Measurements from ENCODE around the gene RHOF. TPM values are rescaled to one million over a fixed set of nuclear protein-coding genes. Genes with fewer than 3 reads are reported as not detected.

Gene RHOF
- total RNA-seq, 4 donors from 2014 or later, result 22.8 to 105 (median 69.9) TPM

DNA sequence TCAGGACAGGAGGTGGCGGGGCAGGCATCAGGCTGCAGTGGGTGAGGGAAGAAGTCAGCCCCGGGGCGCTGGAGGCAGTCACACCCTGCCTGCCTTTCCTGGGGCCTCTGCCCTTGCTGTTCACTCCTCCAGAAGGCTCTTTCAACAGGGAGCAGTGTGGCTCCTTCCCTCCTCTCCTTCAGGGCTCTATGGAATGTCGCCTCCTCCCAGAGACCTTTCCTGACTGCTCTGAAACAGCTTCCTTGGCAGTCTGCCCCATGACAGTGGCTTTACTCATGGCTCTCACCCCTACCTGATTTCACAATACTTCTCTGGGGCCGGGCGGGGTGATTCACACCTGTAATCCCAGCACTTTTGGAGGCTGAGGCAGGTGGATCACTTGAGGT is 7.1 kb downstream of the RHOF start:
- peak overlapping the region; percentile 54 to 67 (median 65) for H3K27ac ChIP-seq
- WGBS, 2 donors, result 48 to 70% methylated on average over 4 to 6 of the region's 6 CpGs
- DNase-seq, result peak; percentile 80 to 86

DNA sequence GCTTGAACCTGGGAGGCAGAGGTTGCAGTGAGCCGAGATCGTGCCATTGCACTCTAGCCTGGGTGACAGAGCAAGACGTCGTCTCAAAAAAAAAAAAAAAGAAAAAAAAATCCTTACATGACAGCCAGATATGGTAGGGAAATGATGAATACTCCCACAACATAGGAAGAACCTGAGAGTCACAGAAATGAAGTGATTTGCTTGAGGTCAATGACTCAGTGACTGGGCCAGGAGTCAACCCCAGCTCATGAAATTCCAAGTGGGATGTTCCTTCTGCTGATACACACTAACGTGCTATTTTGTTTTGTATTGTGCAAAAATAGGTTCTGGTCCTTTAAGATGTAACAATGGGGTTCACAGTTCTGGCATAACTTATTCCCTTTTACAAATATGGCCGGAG is 9.0 kb downstream of the RHOF start:
- Histone ChIP-seq H3K36me3 (no peaks in the 10 kb centered on the region), H3K27ac (no peak overlapping the region), H3K4me3 (replicated peaks in 1 of 3) (no peak overlapping the region), H3K9me3 (no peaks in the 10 kb centered on the region), H3K27me3 (no peaks in the 10 kb centered on the region), H3K4me1 (peaks cover 28 to 43% of the 10 kb centered on the region in 2 donors)
- intact Hi-C loops (cut with DNase I), result no loop called here
- 54 to 74% methylated on average over 6 of the region's 6 CpGs for WGBS, 2 donors
- DNase-seq, result no peak
- no peak for TF ChIP-seq POLR2A (IDR thresholded peaks at IDR 0.05)
- TF ChIP-seq, protein P1, sequence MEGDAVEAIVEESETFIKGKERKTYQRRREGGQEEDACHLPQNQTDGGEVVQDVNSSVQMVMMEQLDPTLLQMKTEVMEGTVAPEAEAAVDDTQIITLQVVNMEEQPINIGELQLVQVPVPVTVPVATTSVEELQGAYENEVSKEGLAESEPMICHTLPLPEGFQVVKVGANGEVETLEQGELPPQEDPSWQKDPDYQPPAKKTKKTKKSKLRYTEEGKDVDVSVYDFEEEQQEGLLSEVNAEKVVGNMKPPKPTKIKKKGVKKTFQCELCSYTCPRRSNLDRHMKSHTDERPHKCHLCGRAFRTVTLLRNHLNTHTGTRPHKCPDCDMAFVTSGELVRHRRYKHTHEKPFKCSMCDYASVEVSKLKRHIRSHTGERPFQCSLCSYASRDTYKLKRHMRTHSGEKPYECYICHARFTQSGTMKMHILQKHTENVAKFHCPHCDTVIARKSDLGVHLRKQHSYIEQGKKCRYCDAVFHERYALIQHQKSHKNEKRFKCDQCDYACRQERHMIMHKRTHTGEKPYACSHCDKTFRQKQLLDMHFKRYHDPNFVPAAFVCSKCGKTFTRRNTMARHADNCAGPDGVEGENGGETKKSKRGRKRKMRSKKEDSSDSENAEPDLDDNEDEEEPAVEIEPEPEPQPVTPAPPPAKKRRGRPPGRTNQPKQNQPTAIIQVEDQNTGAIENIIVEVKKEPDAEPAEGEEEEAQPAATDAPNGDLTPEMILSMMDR (IDR thresholded peaks at IDR 0.05), result no peak

More for the DNA sequence above, 7.1 kb downstream of the RHOF start:
- no peak for TF ChIP-seq POLR2A (IDR thresholded peaks at IDR 0.05)
- TF ChIP-seq, protein P1 (IDR thresholded peaks at IDR 0.05), result no peak
- intact Hi-C loops (cut with DNase I), result no loop called here
- Histone ChIP-seq H3K4me1 (peaks cover 26 to 47% of the 10 kb centered on the region in 2 donors), H3K36me3 (no peaks in the 10 kb centered on the region), H3K27me3 (no peaks in the 10 kb centered on the region), H3K9me3 (no peaks in the 10 kb centered on the region), H3K4me3 (replicated peaks in 1 of 3) (no peak overlapping the region)

GRCh38 chr12:121783766-121784165 is 9.7 kb downstream of the RHOF start:
- TF ChIP-seq POLR2A (IDR thresholded peaks at IDR 0.05), result no peak
- TF ChIP-seq, protein P1 (IDR thresholded peaks at IDR 0.05), result no peak

GRCh38 chr12:121781998-121782979 is 11.2 kb downstream of the RHOF start:
- peak overlapping the region; percentile 15 to 74 (median 73) for H3K27ac ChIP-seq
- H3K36me3 ChIP-seq, result no peaks in the 10 kb centered on the region
- H3K4me1 ChIP-seq, result peaks cover 26 to 40% of the 10 kb centered on the region in 2 donors
- WGBS, 2 donors, result 35 to 46% methylated on average over 14 of the region's 14 CpGs
- no peak overlapping the region for H3K4me3 ChIP-seq (replicated peaks in 1 of 3)
- H3K27me3 ChIP-seq, result no peaks in the 10 kb centered on the region
- TF ChIP-seq, protein P1 (IDR thresholded peaks at IDR 0.05), result no peak
- TF ChIP-seq POLR2A (IDR thresholded peaks at IDR 0.05), result no peak
- intact Hi-C loops (cut with DNase I), result no loop called here
- DNase-seq, result peak in 1 of 2 donors; percentile 23
- H3K9me3 ChIP-seq, result no peaks in the 10 kb centered on the region

More at GRCh38 chr12:121783766-121784165, 9.7 kb downstream of the RHOF start:
- intact Hi-C loops (cut with DNase I), result no loop called here
- Histone ChIP-seq H3K27ac (no peak overlapping the region), H3K4me3 (replicated peaks in 1 of 3) (no peak overlapping the region), H3K27me3 (no peaks in the 10 kb centered on the region), H3K4me1 (peaks cover 28 to 43% of the 10 kb centered on the region in 2 donors), H3K36me3 (no peaks in the 10 kb centered on the region), H3K9me3 (no peaks in the 10 kb centered on the region)
- DNase-seq, result no peak
- 84 to 93% methylated on average over 6 of the region's 6 CpGs for WGBS, 2 donors

DNA sequence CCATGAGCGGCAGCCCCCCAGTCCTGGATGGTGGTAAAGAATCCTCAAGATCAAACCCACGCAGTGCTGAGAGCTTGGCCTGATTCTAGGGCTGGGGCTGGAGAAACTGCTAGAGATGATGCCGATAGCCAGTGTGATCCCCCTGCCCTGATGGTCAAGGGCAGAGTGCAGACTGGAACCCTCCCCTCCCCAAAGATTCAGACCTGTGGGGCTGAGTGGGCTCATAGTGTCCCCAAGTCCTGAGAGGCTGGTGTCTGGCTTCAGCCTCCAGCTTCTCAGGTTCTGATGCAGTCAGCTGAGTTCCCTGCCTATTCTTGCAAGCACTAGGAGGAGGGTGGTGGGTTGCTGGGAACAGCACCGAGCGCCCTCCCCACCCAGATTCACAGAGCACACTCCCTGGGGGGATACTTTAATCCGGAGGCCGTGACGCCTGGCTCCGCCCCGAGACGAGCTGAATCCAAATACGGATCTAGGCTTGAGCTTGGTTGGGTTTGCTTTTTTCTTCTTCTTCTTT is 11.9 kb downstream of the RHOF start:
- H3K9me3 ChIP-seq, result no peaks in the 10 kb centered on the region
- peaks cover 20 to 32% of the 10 kb centered on the region in 2 donors for H3K4me1 ChIP-seq
- no peak for TF ChIP-seq POLR2A (IDR thresholded peaks at IDR 0.05)
- TF ChIP-seq, protein P1 (IDR thresholded peaks at IDR 0.05), result no peak
- WGBS, 2 donors, result 26 to 33% methylated on average over 12 of the region's 12 CpGs
- H3K27ac ChIP-seq, result peak overlapping the region; percentile 15 to 74 (median 73)
- no peaks in the 10 kb centered on the region for H3K36me3 ChIP-seq
- no peaks in the 10 kb centered on the region for H3K27me3 ChIP-seq
- no peak overlapping the region for H3K4me3 ChIP-seq (replicated peaks in 1 of 3)
- intact Hi-C loops (cut with DNase I), result no loop called here
- DNase-seq, result peak; percentile 56 to 80
